GM12878 (cell line): ENCODE measurements around the gene NBEAL1.

Experiments used
- BCL11A ChIP-seq: IDR thresholded peaks from 2 replicates; pipeline ENCODE4 v1.6.1; 2011; ENCODE audit warnings: low read depth, low read length
- CEBPB ChIP-seq, 2 experiments: fragments of 150-350 bp in 1 of 2; IDR thresholded peaks; 2 replicates each; pipeline ENCODE4 v1.6.1; 2012 to 2014; ENCODE audit warnings: low read depth in 2 of 2, low read length in 2 of 2, borderline replicate concordance in 1 of 2, inconsistent platforms in 1 of 2
- CHD1 ChIP-seq: IDR thresholded peaks from 2 replicates; pipeline ENCODE4 v1.6.1; 2012; ENCODE audit warnings: low read depth, low read length, improper control_type of control experiment
- CTCF ChIP-seq, 3 experiments: IDR thresholded peaks in 2 of 3; conservative IDR thresholded peaks in 1 of 3; 2 replicates each; pipeline ENCODE4 v1.5.1; 2011; ENCODE audit warnings: low read depth in 3 of 3, low read length in 3 of 3, mild to moderate bottlenecking in 3 of 3, control low read depth in 2 of 3, moderate library complexity in 2 of 3, inconsistent platforms in 1 of 3, mixed read lengths in 1 of 3; ENCODE audit not compliant: control insufficient read depth in 2 of 3, insufficient read depth in 1 of 3; ENCODE audit errors: extremely low read depth in 1 of 3
- POLR2A ChIP-seq: IDR thresholded peaks from 2 replicates; pipeline ENCODE4 v1.6.1; 2011; ENCODE audit warnings: low read depth, mild to moderate bottlenecking, low read length
- REST ChIP-seq: IDR thresholded peaks from 2 replicates; pipeline ENCODE4 v1.6.1; 2012; ENCODE audit warnings: mild to moderate bottlenecking, low read depth, low read length
- SIN3A ChIP-seq: IDR thresholded peaks from 2 replicates; pipeline ENCODE4 v1.6.1; 2012; ENCODE audit warnings: low read depth, low read length, improper control_type of control experiment
- SRF ChIP-seq, 2 experiments: IDR thresholded peaks; 2 replicates each; pipeline ENCODE4 v1.6.1; 2011; ENCODE audit warnings: low read depth in 2 of 2, low read length in 2 of 2, mild to moderate bottlenecking in 1 of 2, moderate library complexity in 1 of 2
- SUZ12 ChIP-seq: fragments of 200-600 bp; sonication (generic); IDR thresholded peaks from one replicate; pipeline ENCODE4 v1.6.1; 2018; ENCODE audit warnings: antibody characterized with exemption, mild to moderate bottlenecking; ENCODE audit not compliant: unreplicated experiment

DNA sequence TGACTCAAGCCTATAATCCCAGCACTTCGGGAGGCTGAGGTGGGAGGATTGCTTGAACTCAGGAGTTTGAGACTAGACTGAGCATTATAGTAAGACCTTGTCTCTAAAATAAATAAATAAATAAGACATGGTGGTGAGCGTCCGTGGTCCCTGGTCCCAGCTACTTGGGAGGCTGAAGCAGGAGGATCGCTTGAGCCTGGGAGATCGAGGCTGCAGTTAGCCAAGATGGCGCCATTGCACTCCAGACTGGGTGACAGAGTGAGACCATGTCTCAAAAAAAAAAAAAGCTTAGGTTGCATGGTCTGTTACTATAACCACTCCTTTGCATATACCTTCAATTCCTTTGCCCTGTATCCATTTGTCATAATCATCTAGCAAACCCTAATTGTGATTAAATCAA is 227.8 kb downstream of the NBEAL1 start:
- TF ChIP-seq SRF (IDR thresholded peaks at IDR 0.05; ENCODE audit: low read depth in 2 of 2, low read length in 2 of 2) (no peak), CTCF (IDR thresholded peaks at IDR 0.05 in 2 of 3, conservative IDR thresholded peaks at IDR 0.05 in 1 of 3; ENCODE audit: control insufficient read depth in 2 of 3, extremely low read depth in 1 of 3, insufficient read depth in 1 of 3, low read depth in 3 of 3, low read length in 3 of 3) (no peak), POLR2A (no peak), SUZ12 (no peak), CEBPB (IDR thresholded peaks at IDR 0.05; ENCODE audit: borderline replicate concordance in 1 of 2, low read depth in 2 of 2, low read length in 2 of 2) (no peak), BCL11A (no peak), REST (no peak), SIN3A (no peak), CHD1 (no peak)
